Panc1 (cell line): ENCODE measurements around the gene SLC22A7.

ENCODE experiments used
- POLR2AphosphoS5 ChIP-seq: IDR thresholded peaks from 2 replicates; pipeline ENCODE4 v1.6.1; 2012; ENCODE audit warnings: mild to moderate bottlenecking, low read depth, low read length, moderate library complexity
- REST ChIP-seq, 2 experiments: IDR thresholded peaks; 2 replicates each; pipeline ENCODE4 v1.6.1; 2011 to 2012; ENCODE audit warnings: low read depth in 2 of 2, control low read depth in 1 of 2, low read length in 1 of 2, mild to moderate bottlenecking in 1 of 2, moderate library complexity in 1 of 2; ENCODE audit not compliant: insufficient read depth in 1 of 2
- TF ChIP-seq, protein P1 (sequence below): fragments of 450-650 bp; IDR thresholded peaks from 2 replicates; pipeline ENCODE4 v1.5.1; 2017; ENCODE audit warnings: mild to moderate bottlenecking

DNA sequence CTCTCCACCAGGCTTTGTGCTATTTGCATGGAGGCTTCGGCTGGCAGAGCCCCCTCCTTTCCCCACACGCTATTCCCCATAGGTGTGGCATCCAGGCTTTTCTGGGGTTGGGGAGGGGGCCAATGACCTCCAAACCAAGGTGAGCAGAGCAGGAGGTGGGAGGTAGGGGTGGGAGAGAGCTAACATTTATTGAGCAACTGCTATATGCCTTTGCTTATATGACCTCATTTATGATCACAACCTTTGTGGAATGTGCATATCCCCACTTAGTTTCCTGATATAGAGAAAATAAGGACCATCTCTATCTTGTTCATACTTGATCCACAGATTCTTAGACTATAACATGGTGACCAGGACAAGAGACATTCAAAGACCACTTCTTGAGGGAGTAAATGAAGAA, 17.8 kb upstream of the SLC22A7 start:
- TF ChIP-seq, protein P1, sequence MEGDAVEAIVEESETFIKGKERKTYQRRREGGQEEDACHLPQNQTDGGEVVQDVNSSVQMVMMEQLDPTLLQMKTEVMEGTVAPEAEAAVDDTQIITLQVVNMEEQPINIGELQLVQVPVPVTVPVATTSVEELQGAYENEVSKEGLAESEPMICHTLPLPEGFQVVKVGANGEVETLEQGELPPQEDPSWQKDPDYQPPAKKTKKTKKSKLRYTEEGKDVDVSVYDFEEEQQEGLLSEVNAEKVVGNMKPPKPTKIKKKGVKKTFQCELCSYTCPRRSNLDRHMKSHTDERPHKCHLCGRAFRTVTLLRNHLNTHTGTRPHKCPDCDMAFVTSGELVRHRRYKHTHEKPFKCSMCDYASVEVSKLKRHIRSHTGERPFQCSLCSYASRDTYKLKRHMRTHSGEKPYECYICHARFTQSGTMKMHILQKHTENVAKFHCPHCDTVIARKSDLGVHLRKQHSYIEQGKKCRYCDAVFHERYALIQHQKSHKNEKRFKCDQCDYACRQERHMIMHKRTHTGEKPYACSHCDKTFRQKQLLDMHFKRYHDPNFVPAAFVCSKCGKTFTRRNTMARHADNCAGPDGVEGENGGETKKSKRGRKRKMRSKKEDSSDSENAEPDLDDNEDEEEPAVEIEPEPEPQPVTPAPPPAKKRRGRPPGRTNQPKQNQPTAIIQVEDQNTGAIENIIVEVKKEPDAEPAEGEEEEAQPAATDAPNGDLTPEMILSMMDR: no peak
- TF ChIP-seq POLR2AphosphoS5 (no peak), REST (IDR thresholded peaks at IDR 0.05; ENCODE audit: insufficient read depth in 1 of 2, low read depth in 2 of 2, low read length in 1 of 2) (no peak)
